Adrenal gland (tissue), 12 donors: ENCODE results near the gene WEE1. TPM values are rescaled to one million over a fixed set of nuclear protein-coding genes. Genes with fewer than 3 reads are reported as not detected.

ENCODE experiments used
- DNase-seq, 7 donors: peaks; one replicate each; pipeline ENCODE4 v3.0.0-alpha.2; 2019 to 2020
- H3K27ac ChIP-seq, 5 donors: fragments of 200-600 bp; sonication (generic) in 4 of 5; 1 replicate in 3 of 5; 2 replicates in 2 of 5; pipeline versions ENCODE4 v1.5.1 to v1.8.0; 2016 to 2020; ENCODE audit warnings: mild to moderate bottlenecking in 1 of 5
- H3K27me3 ChIP-seq: fragments of 200-600 bp; 2 replicates; pipeline ENCODE4 v1.8.0; 2021
- H3K36me3 ChIP-seq, 2 donors: fragments of 200-600 bp; replicated peaks in 1 of 2; 1 replicate in 1 of 2; 2 replicates in 1 of 2; pipeline versions ENCODE4 v1.5.1 to v1.8.0; 2018 to 2022
- H3K4me1 ChIP-seq, 2 donors: fragments of 200-600 bp; replicated peaks in 1 of 2; 1 replicate in 1 of 2; 2 replicates in 1 of 2; pipeline versions ENCODE4 v1.5.1 to v1.8.0; 2018 to 2021
- H3K4me3 ChIP-seq, 4 donors: fragments of 200-600 bp; sonication (generic) in 3 of 4; one replicate each; pipeline ENCODE4 v1.5.1; 2016 to 2018
- H3K9me3 ChIP-seq, 3 donors: fragments of 200-600 bp; sonication (generic) in 1 of 3; replicated peaks in 1 of 3; 1 replicate in 2 of 3; 2 replicates in 1 of 3; pipeline versions ENCODE4 v1.5.1 to v1.8.0; 2016 to 2021
- CTCF ChIP-seq, 6 experiments: fragments of 450-650 bp in 4 of 6; fragments of 200-600 bp in 2 of 6; sonication (generic) in 1 of 6; IDR thresholded peaks; 1 replicate in 5 of 6; 2 replicates in 1 of 6; pipeline versions ENCODE4 v1.5.1 to v1.8.0; 2016 to 2021; ENCODE audit warnings: antibody characterized with exemption in 6 of 6, mild to moderate bottlenecking in 2 of 6, moderate library complexity in 1 of 6
- POLR2A ChIP-seq, 2 donors: fragments of 450-650 bp; IDR thresholded peaks; one replicate each; pipeline ENCODE4 v1.6.1; 2017; ENCODE audit warnings: antibody characterized with exemption in 2 of 2, mild to moderate bottlenecking in 2 of 2, moderate library complexity in 1 of 2
- WGBS, 4 donors: extraction: QIAGEN DNeasy Blood & Tissue Kit in 2 of 4; methylation state at CpG; one replicate each; pipeline versions ENCODE4 v1.1.5 to v1.1.7; 2013 to 2017; 5-methylcytosine and 5-hydroxymethylcytosine counted together
- intact Hi-C, 2 donors: fragments of 100-400 bp; cut with DNase I; formaldehyde crosslinking; loops; one replicate each; pipeline versions ENCODE4 v1.14.1 to v1.15.0; 2022 to 2023
- polyA plus RNA-seq, 3 donors: library from polyadenylated mRNA; stranded (reverse); fragments of 200-250 nt in 2 of 3; fragments of 350-450 nt in 1 of 3; fragmentation: Illumina TruSeq in 1 of 3; extraction: RNeasy Lipid Tissue Mini Kit (QIAGEN cat#74804) in 1 of 3; gene quantifications; one replicate each; pipeline ENCODE4 v1.2.3, GENCODE V29; 2013 to 2014
- total RNA-seq, 9 donors: library from RNA; depleted of rRNA in 4 of 9; stranded (reverse); fragments of >200 nt in 4 of 9; fragments of 120-200 nt in 1 of 9; fragmentation: NEBNext Ultra II Directional in 1 of 9; extraction: Animal tissue kit (Norgen Biotek cat#: 25700) in 1 of 9; gene quantifications; one replicate each; pipeline versions ENCODE4 v1.1.0 to v1.2.4, GENCODE V29; 2013 to 2023
- donor health status: healthy with polysubstance abuse.
- donor health status: Bipolar disorder and iron deficiency.
- donor health status: DM: yes; HTN: yes; CAD: no.
- donor health status: DM: no; HTN: no; CAD: no.
- donor health status: DM: no; HTN: no; CAD: no.
- donor health status: DM: yes; HTN: yes; CAD: no.

Gene WEE1
- total and polyA plus RNA-seq, 12 donors, result 3.3 to 33.8 (median 9.0) TPM

- H3K27me3 ChIP-seq, result no peaks in the 10 kb centered on the region
- H3K36me3 ChIP-seq, result no peaks in the 10 kb centered on the region
- no peaks in the 10 kb centered on the region for H3K4me1 ChIP-seq
- TF ChIP-seq POLR2A (IDR thresholded peaks at IDR 0.05) (no peak), CTCF (IDR thresholded peaks at IDR 0.05) (no peak)
- WGBS, 4 donors, result 81 to 87% (median 84%) methylated on average over 9 of the region's 9 CpGs
- H3K9me3 ChIP-seq, result no peaks in the 10 kb centered on the region
- no peak overlapping the region for H3K4me3 ChIP-seq
- no peak overlapping the region for H3K27ac ChIP-seq
- intact Hi-C loops, result loop anchor here in 1 of 2 donors (5.0 kb wide), 1 partner anchor 35 kb away; the partner anchor contains the start of gene WEE1
- no peak for DNase-seq
These were observed 33.5 kb downstream of the WEE1 start for GRCh38 chr11:9606809-9607510.

GRCh38 chr11:9607511-9607899 lies 34.0 kb downstream of the WEE1 start:
- no peak for DNase-seq
- Histone ChIP-seq H3K4me1 (peaks cover under 1 to 1% of the 10 kb centered on the region in 2 donors), H3K27me3 (no peaks in the 10 kb centered on the region), H3K4me3 (no peak overlapping the region), H3K9me3 (no peaks in the 10 kb centered on the region), H3K36me3 (no peaks in the 10 kb centered on the region), H3K27ac (no peak overlapping the region)
- 80 to 90% (median 85%) methylated on average over 3 of the region's 3 CpGs for WGBS, 4 donors
- intact Hi-C loops, result loop anchor here in 1 of 2 donors (5.0 kb wide), 1 partner anchor 35 kb away; the partner anchor contains the start of gene WEE1
- TF ChIP-seq CTCF (IDR thresholded peaks at IDR 0.05) (no peak), POLR2A (IDR thresholded peaks at IDR 0.05) (no peak)

GRCh38 chr11:9609002-9609759 lies 35.7 kb downstream of the WEE1 start:
- H3K9me3 ChIP-seq, result no peaks in the 10 kb centered on the region
- H3K27me3 ChIP-seq, result no peaks in the 10 kb centered on the region
- no peak overlapping the region for H3K27ac ChIP-seq
- DNase-seq, result no peak
- H3K4me1 ChIP-seq, result peaks cover 5 to 6% of the 10 kb centered on the region in 2 donors
- H3K36me3 ChIP-seq, result no peaks in the 10 kb centered on the region
- TF ChIP-seq POLR2A (IDR thresholded peaks at IDR 0.05), result no peak
- TF ChIP-seq CTCF (IDR thresholded peaks at IDR 0.05), result no peak
- no peak overlapping the region for H3K4me3 ChIP-seq
- intact Hi-C loops, result loop anchor here in 1 of 2 donors (5.0 kb wide), 1 partner anchor 37 kb away; the partner anchor contains the start of gene WEE1
- 93 to 99% (median 94%) methylated on average over 6 to 7 of the region's 7 CpGs for WGBS, 4 donors

DNA sequence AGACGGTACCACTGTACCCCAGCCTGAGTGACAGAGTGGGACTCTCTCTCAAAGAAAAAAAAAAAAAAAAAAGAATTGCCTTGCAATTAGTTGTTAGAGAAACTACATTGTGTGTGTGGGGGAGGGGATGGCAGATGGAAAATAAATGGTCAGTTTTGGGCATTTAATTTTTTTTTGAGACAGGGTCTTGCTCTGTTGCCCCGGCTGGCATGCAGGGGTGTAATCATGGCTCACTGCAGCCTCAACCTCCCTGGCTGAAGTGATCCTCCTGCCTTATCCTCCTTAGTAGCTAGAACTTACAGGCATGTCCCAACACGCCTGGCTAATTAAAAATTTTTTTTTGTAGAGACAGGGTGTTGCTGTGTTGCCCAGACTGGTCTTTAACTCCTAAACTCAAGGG lies 36.4 kb downstream of the WEE1 start:
- intact Hi-C loops, result loop anchor here (5.0 to 10.0 kb wide), 3 partner anchors 38 to 145 kb away; partner anchors contain the start of gene WEE1 (in 1 of the 2)

More for the DNA sequence above, 36.4 kb downstream of the WEE1 start:
- no peak for DNase-seq
- TF ChIP-seq CTCF (IDR thresholded peaks at IDR 0.05), result no peak
- Histone ChIP-seq H3K27ac (no peak overlapping the region), H3K4me1 (peaks cover 9 to 12% of the 10 kb centered on the region in 2 donors), H3K9me3 (no peaks in the 10 kb centered on the region), H3K4me3 (no peak overlapping the region), H3K36me3 (no peaks in the 10 kb centered on the region), H3K27me3 (no peaks in the 10 kb centered on the region)
- WGBS, 4 donors, result 86 to 96% (median 92%) methylated on average over 3 of the region's 3 CpGs
